ENCODE measurements around the gene PRKN.

Gene PRKN

DNA sequence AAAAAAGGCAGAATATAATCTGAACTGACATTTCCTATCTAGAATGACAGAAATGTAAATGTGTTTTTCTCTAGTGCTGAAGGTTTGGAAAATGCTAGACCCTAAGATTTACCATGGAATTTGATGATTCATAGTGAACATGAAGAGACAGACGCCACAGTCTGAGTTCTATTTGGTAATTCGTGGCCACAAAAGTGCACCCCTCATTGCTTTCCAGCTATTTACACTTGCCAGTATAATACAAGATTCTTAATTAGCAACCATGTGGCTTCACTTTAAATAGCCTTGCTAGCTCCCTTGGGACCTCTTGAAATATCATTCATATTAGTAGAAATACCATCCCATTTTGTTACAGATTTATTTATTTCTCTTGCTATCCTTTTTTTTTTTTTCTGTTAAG is 636.8 kb downstream of the PRKN start:
- DNase-seq = no peak

DNA sequence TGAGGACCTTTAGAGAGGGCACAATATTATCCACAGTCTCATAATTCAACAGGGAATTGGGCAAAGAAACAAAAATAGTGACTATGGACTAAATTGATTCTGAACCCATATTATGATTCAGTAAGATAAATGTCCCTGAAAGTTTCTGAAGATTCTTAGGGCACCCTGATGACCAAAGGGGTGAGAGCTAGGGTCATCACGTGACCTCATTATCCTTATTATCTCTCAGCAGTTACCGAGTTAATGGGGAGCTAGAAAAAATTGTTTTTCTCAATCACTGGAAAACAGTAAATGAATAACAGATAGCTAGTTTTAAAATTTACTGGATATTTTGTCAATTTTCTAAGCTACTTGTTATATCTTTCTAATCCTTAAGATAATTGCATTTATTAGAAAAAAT is 639.5 kb downstream of the PRKN start:
- no peak for DNase-seq

DNA sequence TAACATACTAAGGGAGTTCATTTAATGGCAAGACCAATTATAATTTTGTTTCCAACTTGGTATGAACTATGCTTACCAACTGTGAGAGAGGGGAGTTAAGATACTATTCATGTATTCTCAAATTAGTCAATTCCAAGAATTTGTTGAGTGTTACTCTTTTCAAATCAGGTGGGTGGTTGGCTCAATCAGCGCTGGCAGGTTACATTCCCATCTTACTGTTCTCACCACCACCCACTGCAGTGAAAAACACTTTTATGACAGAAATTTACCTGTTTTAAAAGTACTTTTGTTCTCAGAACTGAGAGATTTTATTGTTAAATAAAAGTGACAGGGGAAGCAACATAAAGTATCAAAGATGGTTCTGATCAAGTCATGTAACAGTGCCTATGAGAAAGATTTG is 642.0 kb downstream of the PRKN start:
- DNase-seq = no peak

DNA sequence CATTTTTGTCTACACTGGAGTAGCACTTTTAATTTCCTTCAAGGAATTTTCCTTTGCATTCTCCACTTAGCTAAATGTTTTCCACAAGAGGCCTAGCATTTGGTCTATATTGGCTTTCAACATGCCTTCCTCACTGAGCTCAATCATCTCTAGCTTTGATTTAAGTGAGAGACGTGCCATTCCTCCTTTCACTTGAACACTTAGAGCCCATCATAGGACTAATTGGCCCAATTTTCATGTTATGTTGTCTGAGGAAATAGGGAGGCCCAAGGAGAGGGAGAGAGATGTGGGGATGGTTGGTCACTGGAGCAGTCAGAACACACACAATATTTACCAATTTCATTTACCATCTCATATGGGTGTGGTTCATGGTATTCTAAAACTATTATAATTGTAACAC is 645.0 kb downstream of the PRKN start:
- DNase-seq = no peak

DNA sequence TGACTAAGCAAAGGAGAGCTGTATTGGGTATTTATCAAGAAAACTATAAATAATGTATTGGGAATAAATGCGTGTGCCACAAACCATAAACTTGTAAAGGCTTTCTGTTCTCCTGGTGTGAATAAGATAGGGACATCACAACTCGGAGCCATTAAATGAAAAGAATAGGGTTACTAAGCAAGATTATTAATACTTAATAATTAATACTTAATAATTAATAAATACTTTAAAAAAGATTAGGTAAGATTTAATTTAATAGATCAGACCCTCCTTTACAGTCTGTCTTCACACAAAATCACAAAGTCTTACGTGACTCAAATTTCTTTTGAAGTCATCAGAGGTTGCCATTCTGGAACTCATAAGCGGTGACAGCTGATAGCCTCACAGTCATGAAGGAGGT is 648.9 kb downstream of the PRKN start:
- DNase-seq = no peak

DNA sequence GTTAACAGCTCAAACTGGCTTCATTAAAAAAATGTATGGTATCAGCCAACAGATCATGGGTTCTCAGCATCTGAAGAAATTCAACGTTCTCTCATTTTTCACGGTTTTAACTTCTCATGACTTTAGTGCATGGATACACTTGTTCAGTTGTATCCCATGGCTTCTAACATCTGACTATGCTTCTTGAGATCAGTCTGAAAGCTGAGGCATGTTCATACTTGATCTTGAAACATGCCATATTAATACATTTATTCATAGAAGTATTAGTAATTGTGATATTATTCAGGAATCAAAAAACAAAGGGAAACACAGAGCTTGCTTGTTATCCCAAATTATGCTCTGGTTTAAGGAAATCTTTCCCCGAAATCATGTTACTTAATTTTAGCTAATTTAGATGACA is 649.4 kb downstream of the PRKN start:
- no peak for DNase-seq

DNA sequence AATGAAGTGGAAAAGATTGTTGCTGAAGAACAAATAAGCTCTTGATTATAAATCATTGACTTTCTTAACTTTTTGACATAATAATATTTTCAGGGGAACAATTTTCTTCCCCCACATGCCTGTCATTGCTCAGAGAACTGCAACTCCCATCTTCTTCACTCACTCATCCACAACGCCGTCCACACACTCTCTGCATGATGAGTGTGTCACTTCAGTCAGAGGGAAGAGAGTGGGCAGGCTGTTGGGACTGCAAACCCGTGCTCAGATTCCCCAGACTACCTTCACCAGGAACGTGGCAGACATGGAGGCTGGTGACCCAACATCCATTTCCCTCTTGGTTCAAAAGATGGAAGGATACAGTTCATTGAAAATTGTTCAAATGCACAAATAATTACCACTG is 650.8 kb downstream of the PRKN start:
- DNase-seq = no peak

DNA sequence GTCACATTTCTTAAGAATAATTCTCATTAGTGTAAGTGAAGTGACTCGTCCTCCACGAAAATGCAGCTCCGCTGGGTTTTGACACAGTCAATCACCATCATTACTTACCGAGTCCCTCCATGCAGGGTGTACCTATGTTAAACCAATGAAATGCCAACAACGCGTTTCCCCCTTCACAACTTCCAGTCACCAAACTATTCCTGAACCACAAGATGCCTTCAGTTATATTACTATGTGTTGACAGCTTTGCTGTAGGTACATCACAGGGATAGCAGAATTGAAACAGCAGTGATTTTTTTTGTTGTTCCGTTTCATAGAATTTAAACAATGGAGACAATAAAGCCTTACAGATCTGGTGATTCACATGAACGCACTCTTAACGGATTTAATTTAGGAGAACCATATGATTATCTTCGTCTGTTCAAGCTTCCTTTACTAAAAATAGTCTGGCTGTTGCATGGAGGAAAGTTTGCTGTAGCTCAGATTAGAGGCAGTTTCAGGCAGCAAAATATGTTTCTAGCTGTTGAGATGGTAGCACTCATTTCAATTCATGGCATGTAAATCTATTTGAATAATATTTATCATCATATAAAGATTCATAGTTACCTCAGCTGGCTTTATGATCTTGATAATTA is 652.8 kb downstream of the PRKN start:
- no peak for DNase-seq

DNA sequence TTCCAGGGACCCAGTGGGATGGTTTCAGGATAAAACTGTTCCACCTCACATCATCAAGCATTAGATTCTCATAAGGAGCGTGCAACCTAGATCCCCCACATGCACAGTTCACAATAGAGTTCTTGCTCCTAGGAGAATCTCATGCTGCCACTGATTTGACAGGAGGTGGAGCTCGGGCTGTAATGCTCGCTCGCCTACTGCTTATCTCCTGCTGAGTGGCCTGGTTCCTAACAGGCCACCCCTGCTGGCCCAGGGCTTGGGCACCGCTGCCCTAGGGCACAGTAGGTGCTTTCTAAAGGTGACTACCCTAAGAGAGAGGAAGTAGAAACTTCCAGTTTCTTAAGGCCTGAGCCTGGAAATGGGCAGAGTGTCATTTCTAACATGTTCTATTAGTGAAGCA is 656.9 kb downstream of the PRKN start:
- no peak for DNase-seq

DNA sequence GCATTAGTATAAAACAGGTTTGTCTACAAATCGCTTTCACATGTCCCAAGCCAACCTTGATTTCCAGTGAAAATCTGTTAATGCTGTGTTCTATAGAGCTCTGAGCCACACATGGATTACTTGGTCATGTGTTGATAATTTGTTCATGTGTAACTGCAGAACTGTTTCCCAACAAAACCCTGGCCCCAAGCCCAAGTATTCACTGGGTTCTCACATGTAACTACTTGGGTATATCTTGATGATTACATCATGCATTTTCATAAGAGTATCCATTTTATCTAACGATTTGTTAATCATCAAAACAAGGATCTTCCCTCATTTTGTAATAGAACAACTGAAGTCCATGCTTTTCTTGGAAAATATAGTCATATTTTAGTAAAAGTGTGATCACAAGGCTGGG is 657.6 kb downstream of the PRKN start:
- no peak for DNase-seq

DNA sequence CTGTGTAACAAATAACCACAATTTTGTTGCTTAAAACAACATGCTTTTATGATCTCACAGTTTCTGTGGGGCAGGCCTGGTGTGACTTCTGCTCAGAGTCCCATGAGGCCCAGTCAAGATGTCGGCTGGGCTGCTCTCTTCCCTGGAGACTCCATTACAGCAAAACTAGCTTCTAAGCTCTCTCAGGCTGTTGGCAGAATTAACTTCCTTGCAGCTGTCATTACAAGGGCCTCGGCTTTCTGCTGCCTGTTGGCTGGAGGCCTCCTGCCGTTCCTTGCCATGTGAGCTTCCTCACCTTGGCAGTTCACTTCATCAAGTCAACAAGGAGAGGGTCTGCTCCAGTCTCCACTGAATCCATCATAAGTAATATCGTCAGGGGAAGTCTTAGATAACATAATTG is 659.2 kb downstream of the PRKN start:
- no peak for DNase-seq

DNA sequence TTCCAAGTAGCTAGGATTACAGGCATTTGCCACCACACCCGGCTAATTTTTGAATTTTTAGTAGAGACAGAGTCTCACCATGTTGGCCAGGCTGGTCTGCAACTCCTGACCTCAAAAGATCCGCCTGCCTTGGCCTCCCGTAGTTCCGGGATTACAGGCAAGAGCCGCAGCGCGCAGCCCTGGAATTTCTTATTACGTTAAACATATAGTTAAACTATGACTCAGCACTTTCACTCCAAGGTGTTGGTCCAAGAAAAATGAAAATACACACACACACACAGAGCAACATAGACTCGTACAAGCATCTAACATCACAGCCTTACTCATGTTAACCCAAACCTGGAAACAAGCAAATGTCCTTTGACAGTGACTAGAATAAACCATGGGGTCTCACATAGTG is 663.9 kb downstream of the PRKN start:
- no peak for DNase-seq

DNA sequence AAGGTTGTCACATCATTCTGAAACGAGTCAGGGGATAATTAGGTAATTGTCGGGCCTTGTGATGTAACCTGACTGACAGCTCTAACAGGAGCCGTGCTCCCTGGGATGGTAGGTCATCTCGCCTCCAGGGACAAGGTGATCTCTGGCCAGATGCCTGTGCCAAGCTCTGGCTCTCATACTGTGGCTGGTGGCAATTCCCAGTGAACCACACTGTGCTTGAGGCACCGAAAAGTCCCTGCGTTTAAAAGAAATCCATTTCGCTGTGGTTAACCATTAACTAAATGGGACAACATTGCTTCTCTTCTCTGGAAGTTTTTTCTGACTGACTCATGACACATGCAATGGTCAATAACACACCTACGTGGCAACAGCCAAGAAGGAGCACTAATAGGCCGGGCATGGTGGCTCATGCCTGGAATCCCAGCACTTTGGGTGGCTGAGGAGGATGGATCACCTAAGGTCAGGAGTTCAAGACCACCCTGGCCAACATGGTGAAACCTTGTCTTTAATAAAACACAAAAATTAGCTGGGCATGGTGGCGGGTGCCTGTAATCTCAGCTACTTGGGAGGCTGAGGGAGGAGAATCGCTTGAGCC is 669.2 kb downstream of the PRKN start:
- DNase-seq = no peak

DNA sequence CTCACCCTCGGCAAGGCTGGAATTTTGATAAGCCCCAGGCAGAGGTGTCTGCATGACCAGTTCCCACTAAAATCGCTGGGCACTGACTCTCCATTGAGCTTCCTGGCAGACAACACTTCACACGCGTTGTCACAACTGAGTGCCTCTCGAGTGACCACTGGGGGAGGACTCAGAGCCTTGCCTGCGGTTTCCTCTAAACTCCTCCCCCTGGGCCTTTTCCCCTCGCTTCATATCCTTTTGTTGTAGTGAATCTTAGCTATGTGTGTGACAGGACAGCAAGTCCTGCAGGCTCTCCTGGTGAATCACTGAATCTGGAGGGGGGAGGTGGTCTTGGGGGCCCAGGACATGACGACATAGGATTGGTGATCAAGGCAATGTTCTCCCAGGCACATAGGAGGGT is 670.8 kb downstream of the PRKN start:
- no peak for DNase-seq

DNA sequence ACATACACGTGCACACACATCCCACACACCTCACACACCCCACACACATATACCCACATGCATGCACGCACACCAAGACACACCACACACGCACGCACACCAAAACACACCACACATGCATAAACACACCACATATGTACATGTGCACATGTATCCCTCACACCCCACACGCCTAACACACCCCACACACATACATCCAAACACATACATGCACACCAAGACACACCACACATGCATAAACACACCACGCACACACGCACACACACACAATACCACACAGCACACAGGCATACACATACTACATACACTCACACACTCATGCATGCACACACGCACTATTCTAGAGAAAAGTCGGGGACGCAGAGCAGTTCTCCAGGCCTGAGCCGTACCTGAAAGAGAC is 671.5 kb downstream of the PRKN start:
- DNase-seq = no peak

DNA sequence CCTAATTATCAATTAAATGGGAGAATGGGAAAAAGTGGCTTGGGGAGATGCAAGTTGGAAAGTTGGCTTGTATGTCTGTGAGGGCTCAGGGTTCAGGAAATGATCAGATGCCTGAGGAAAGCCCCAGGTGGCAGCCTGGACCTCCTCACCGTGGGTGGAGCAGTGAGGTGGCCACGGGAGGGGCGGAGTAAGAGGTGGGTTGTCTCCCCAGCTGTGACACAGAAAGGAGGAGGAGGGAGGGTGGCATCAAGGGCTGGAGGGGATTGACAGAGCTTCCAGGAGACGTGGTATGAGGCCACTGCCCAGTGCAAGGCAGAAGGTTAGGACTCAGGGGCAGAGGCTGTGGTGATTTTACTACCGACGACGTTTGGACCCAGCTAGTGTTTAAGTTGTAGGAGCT is 672.2 kb downstream of the PRKN start:
- no peak for DNase-seq

DNA sequence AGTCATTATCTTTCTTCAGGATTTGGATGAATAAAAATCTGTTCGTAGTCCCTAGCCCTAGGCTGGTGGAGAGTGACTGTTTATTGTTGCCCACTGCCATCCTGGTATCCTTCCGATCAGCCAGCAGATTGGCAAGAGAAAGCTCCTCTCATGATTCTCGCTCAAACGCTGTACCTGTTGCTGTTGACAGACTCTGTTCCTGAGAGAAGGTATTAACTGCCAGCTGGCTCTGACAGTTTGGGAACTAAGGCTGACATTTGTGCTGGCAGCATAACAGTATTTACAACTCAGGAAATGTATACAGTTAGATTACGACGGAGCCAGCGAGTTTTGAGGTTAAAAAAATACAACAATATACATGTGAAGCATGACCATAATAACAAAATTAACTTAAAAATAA is 674.5 kb downstream of the PRKN start:
- DNase-seq = no peak

DNA sequence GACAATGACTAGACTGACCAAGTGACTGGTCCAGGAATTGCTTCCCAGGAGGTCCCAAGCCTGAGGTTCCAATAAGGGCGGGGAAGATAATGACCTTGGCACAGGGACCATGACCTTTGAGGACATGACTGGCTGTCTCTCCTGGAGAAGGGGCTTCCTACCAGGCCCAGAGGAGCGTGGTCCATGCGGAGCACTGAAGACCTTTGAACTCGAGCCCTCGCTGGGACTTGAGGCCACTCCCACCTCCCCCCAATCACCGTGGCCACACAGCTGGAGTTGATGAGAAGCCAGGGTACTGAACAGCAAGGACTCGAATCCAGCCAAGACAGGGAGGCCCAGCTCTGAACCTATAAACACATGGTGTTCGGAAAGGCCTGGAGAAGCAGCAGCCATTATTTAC is 677.0 kb downstream of the PRKN start:
- DNase-seq = no peak

DNA sequence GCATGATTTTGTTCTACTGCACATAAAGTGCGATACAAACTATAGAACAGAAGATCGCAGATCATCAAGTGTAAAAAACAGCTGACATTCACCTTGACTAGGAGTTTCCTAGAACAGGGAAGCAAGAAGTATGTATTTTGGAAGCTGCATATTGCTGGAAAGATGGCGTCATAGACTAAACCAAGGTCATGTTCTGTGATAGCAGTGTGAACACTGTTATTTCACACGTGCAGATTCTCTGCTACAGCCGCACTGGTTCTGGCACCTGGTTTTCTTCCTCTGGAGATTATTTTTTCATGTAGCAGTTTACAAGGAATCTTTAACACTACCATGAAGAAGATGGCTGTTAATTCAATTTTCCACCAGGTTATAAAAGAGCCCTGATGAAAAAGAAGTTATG is 681.2 kb downstream of the PRKN start:
- no peak for DNase-seq

DNA sequence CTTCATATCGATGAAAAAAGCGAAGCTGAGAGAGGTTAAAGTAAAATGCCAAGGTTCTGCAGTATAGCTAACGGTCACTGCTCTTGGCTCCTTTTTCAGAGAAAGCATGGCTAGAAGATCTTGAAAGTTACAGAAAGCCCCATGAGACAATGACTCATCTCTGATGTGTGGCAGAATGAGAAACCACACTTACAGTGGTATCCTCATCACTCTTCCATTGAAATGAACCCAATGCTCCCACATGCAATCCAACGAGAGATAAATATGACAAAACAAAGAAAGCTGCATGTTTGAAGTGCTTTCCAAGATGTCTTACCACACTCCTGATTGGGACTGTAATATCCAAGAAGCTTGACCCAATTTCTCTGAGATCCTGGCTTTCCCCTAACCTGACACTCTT is 694.9 kb downstream of the PRKN start:
- DNase-seq = no peak

DNA sequence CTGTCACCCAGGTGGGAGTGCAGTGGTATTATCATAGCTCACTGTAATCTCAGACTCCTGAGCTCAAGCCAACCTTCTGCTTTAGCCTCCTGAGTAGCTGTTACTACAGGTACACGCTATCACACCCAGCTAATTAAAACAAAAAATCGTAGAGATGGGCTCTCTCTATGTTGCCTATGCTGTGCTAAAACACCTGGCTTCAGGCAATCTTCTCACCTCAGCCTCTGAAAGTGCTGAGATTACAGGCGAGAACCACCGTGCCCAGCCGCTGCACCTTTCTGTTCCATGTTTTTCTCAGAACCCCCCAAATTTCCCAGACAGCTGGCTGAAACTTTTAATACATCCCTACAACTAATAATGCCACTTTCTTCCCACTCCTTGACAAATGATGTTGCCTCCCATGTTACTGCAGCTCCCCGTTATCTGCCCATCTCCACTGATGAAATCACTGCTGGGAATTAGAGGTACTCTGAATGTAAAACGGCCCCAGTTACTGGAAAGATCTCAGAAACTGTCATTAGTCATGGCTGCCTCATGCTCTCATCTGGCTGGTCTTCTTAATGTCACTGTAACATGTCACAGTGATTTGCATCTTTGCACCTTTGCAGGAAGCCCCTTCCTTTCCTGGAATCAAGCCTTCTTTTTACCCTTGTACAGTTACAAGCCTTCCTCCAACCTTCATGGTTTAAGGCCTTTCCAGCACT is 697.5 kb downstream of the PRKN start:
- DNase-seq = no peak

DNA sequence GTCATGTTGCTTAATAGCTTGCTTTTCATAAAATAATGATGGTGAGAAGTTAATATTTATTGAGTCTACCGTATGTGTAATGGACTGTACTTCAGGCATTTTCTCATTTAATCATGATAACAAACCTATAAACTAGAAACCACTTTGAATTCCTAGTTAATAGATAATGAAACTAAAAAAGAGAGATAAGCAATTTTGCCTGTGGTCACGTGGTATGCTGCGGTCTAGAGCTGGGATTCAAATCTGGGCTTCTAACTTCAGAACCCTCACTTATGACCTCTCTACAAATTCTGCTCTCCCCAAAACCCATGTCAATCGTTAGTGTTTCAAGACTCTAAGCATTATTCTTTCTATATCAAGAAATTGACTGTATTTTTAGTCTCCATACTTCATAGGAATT is 700.7 kb downstream of the PRKN start:
- DNase-seq = no peak

DNA sequence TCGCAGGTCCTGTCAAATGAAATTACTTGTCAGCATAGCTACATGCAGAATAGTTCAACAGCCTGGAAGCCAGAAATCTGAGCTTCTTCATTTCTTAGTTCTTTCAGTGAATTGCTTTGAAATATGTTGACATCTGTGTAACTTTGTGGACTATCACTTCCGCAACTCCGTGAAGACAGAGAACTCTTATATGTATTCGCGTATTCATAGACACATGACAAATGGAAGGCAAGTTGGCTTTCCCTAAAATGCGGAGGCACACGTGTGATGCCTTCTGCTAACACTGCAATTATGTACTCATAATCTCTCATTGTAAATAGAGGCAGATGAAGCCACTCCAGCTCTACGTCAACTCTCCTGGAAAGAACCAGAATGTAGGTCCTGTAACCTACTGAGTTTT is 701.5 kb downstream of the PRKN start:
- DNase-seq = no peak

DNA sequence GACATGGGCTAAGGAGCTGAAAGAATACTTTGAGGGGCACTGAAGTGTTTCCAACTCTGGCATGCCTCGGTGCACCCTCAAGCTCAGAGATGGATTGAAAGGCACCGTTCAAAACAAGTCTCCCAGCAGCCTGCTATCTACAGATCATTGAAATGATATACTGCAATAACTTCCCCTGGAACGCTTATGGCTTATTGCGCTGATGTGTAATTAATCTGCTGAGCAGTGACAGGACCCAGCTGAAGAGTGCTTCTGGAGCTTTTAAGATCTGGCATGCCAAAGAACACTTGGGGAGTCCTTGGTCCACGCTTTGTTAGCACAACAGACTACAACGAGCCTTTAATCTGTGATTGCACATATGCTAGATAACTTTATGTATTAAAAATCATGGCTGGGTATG is 708.2 kb downstream of the PRKN start:
- no peak for DNase-seq

DNA sequence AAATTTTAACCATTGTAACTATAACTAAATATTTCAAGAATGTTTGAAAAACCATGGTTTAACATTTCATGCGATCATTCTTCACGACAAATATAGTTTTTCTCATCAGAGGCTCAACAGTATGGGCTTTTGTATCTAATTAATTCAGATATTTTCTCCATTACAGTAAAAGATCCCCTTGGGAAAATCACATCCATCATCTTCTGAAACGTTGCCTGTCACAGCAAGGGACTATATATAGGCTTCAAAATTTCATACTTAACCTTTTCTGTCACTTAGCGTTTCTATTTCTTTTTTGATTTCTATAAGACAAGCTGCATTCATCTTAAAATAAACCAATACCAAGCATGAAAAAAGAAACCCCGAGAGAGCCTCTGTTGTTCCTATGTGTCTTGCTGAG is 710.0 kb downstream of the PRKN start:
- no peak for DNase-seq

All from activated gamma-delta T cell treated with Interleukin-2 at 50 U/mL for 16 hours (primary cell).